ENCODE results near the gene CD2AP. TPM values are rescaled to one million over a fixed set of nuclear protein-coding genes. Genes with fewer than 3 reads are reported as not detected.

Gene CD2AP
- total and polyA plus RNA-seq, 4 donors: 14.2 to 104 (median 21.7) TPM

- Histone ChIP-seq H3K27ac (ENCODE audit: low read depth in 1 of 2, low read length in 1 of 2) (no peak overlapping the region), H3K4me3 (no peak overlapping the region), H3K4me1 (ENCODE audit: control insufficient read depth in 5 of 5, insufficient read depth in 5 of 5, low read length in 5 of 5) (peaks cover 0 to 6% (median 0%) of the 10 kb centered on the region in 5 donors), H3K9me3 (ENCODE audit: control insufficient read depth in 4 of 4, insufficient read depth in 3 of 4, low read length in 3 of 4) (no peaks in the 10 kb centered on the region), H3K27me3 (ENCODE audit: control insufficient read depth in 3 of 3, insufficient read depth in 3 of 3, low read length in 2 of 3) (no peaks in the 10 kb centered on the region), H3K9ac (ENCODE audit: insufficient read depth in 1 of 2, low read length in 2 of 2) (no peak overlapping the region), H3K36me3 (ENCODE audit: control insufficient read depth in 4 of 4, insufficient read depth in 4 of 4, low read length in 4 of 4) (no peaks in the 10 kb centered on the region)
- TF ChIP-seq, protein P1, sequence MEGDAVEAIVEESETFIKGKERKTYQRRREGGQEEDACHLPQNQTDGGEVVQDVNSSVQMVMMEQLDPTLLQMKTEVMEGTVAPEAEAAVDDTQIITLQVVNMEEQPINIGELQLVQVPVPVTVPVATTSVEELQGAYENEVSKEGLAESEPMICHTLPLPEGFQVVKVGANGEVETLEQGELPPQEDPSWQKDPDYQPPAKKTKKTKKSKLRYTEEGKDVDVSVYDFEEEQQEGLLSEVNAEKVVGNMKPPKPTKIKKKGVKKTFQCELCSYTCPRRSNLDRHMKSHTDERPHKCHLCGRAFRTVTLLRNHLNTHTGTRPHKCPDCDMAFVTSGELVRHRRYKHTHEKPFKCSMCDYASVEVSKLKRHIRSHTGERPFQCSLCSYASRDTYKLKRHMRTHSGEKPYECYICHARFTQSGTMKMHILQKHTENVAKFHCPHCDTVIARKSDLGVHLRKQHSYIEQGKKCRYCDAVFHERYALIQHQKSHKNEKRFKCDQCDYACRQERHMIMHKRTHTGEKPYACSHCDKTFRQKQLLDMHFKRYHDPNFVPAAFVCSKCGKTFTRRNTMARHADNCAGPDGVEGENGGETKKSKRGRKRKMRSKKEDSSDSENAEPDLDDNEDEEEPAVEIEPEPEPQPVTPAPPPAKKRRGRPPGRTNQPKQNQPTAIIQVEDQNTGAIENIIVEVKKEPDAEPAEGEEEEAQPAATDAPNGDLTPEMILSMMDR (IDR thresholded peaks at IDR 0.05; ENCODE audit: control extremely low read depth, extremely low read depth): no peak
- 67 to 72% methylated on average over 7 of the region's 7 CpGs for WGBS, 2 donors
- ATAC-seq (ENCODE audit: insufficient read depth, low FRiP score) (no peak), DNase-seq (no peak)
These were observed 178.4 kb downstream of the CD2AP start for GRCh38 chr6:47655719-47656595.

GRCh38 chr6:47661960-47662359 is 184.4 kb downstream of the CD2AP start:
- TF ChIP-seq, protein P1 (IDR thresholded peaks at IDR 0.05; ENCODE audit: control extremely low read depth, extremely low read depth): no peak
- no peaks in the 10 kb centered on the region for H3K9me3 ChIP-seq (ENCODE audit: control insufficient read depth in 4 of 4, insufficient read depth in 3 of 4, low read length in 3 of 4)
- peaks cover 0 to 3% (median 0%) of the 10 kb centered on the region in 5 donors for H3K4me1 ChIP-seq (ENCODE audit: control insufficient read depth in 5 of 5, insufficient read depth in 5 of 5, low read length in 5 of 5)
- 73 to 80% methylated on average over 5 of the region's 5 CpGs for WGBS, 2 donors
- H3K36me3 ChIP-seq (ENCODE audit: control insufficient read depth in 4 of 4, insufficient read depth in 4 of 4, low read length in 4 of 4): no peaks in the 10 kb centered on the region
- no peak for DNase-seq
- H3K27me3 ChIP-seq (ENCODE audit: control insufficient read depth in 3 of 3, insufficient read depth in 3 of 3, low read length in 2 of 3): no peaks in the 10 kb centered on the region
- ATAC-seq (ENCODE audit: insufficient read depth, low FRiP score): no peak
- no peak overlapping the region for H3K4me3 ChIP-seq
- no peak overlapping the region for H3K27ac ChIP-seq (ENCODE audit: low read depth in 1 of 2, low read length in 1 of 2)
- H3K9ac ChIP-seq (ENCODE audit: insufficient read depth in 1 of 2, low read length in 2 of 2): no peak overlapping the region

- Histone ChIP-seq H3K27me3 (ENCODE audit: control insufficient read depth in 3 of 3, insufficient read depth in 3 of 3, low read length in 2 of 3) (no peaks in the 10 kb centered on the region), H3K9ac (ENCODE audit: insufficient read depth in 1 of 2, low read length in 2 of 2) (no peak overlapping the region), H3K4me3 (no peak overlapping the region), H3K27ac (ENCODE audit: low read depth in 1 of 2, low read length in 1 of 2) (no peak overlapping the region), H3K9me3 (ENCODE audit: control insufficient read depth in 4 of 4, insufficient read depth in 3 of 4, low read length in 3 of 4) (no peaks in the 10 kb centered on the region), H3K4me1 (ENCODE audit: control insufficient read depth in 5 of 5, insufficient read depth in 5 of 5, low read length in 5 of 5) (peaks cover 0 to 3% (median 0%) of the 10 kb centered on the region in 5 donors), H3K36me3 (ENCODE audit: control insufficient read depth in 4 of 4, insufficient read depth in 4 of 4, low read length in 4 of 4) (no peaks in the 10 kb centered on the region)
- ATAC-seq (ENCODE audit: insufficient read depth, low FRiP score): no peak
- no peak for DNase-seq
- 82 to 90% methylated on average over 13 of the region's 13 CpGs for WGBS, 2 donors
- TF ChIP-seq, protein P1 (IDR thresholded peaks at IDR 0.05; ENCODE audit: control extremely low read depth, extremely low read depth): no peak
These were observed 186.1 kb downstream of the CD2AP start for GRCh38 chr6:47663462-47664216.

Measured in lung (tissue), 12 donors.